ENCODE data around the gene FBXL7.

Gene FBXL7

GRCh38 chr5:15627647-15628046, 127.7 kb downstream of the FBXL7 start:
- H3K36me3 ChIP-seq = no peaks in the 10 kb centered on the region
- no peak overlapping the region for H3K4me3 ChIP-seq (ENCODE audit: low read depth in 1 of 2, low read length in 1 of 2)
- H3K27ac ChIP-seq = no peak overlapping the region
- no peaks in the 10 kb centered on the region for H3K27me3 ChIP-seq
- TF ChIP-seq CTCF (IDR thresholded peaks at IDR 0.05) = no peak
- no peaks in the 10 kb centered on the region for H3K9me3 ChIP-seq
- H3K4me1 ChIP-seq (ENCODE audit: control insufficient read depth in 1 of 2, insufficient read depth in 1 of 2, low read depth in 1 of 2, low read length in 1 of 2) = no peaks in the 10 kb centered on the region

- Histone ChIP-seq H3K36me3 (no peaks in the 10 kb centered on the region), H3K27me3 (no peaks in the 10 kb centered on the region), H3K9me3 (no peaks in the 10 kb centered on the region), H3K4me3 (ENCODE audit: low read depth in 1 of 2, low read length in 1 of 2) (no peak overlapping the region), H3K4me1 (ENCODE audit: control insufficient read depth in 1 of 2, insufficient read depth in 1 of 2, low read depth in 1 of 2, low read length in 1 of 2) (no peaks in the 10 kb centered on the region), H3K27ac (no peak overlapping the region)
- no peak for TF ChIP-seq CTCF (IDR thresholded peaks at IDR 0.05)
Observed at GRCh38 chr5:15630441-15630840, 130.5 kb downstream of the FBXL7 start.

GRCh38 chr5:15634591-15635288, 134.8 kb downstream of the FBXL7 start:
- no peaks in the 10 kb centered on the region for H3K9me3 ChIP-seq
- no peak overlapping the region for H3K27ac ChIP-seq
- no peaks in the 10 kb centered on the region for H3K36me3 ChIP-seq
- no peak overlapping the region for H3K4me3 ChIP-seq (ENCODE audit: low read depth in 1 of 2, low read length in 1 of 2)
- H3K4me1 ChIP-seq (ENCODE audit: control insufficient read depth in 1 of 2, insufficient read depth in 1 of 2, low read depth in 1 of 2, low read length in 1 of 2) = no peaks in the 10 kb centered on the region
- TF ChIP-seq CTCF (IDR thresholded peaks at IDR 0.05) = no peak
- no peaks in the 10 kb centered on the region for H3K27me3 ChIP-seq

- no peaks in the 10 kb centered on the region for H3K4me1 ChIP-seq (ENCODE audit: control insufficient read depth in 1 of 2, insufficient read depth in 1 of 2, low read depth in 1 of 2, low read length in 1 of 2)
Observed at GRCh38 chr5:15635289-15635616, 135.3 kb downstream of the FBXL7 start.

GRCh38 chr5:15637345-15637744, 137.4 kb downstream of the FBXL7 start:
- Histone ChIP-seq H3K27ac (no peak overlapping the region), H3K27me3 (no peaks in the 10 kb centered on the region), H3K4me1 (ENCODE audit: control insufficient read depth in 1 of 2, insufficient read depth in 1 of 2, low read depth in 1 of 2, low read length in 1 of 2) (no peaks in the 10 kb centered on the region), H3K4me3 (ENCODE audit: low read depth in 1 of 2, low read length in 1 of 2) (no peak overlapping the region), H3K9me3 (no peaks in the 10 kb centered on the region), H3K36me3 (no peaks in the 10 kb centered on the region)
- TF ChIP-seq CTCF (IDR thresholded peaks at IDR 0.05) = no peak

More at GRCh38 chr5:15635289-15635616, 135.3 kb downstream of the FBXL7 start:
- no peak overlapping the region for H3K4me3 ChIP-seq (ENCODE audit: low read depth in 1 of 2, low read length in 1 of 2)
- no peaks in the 10 kb centered on the region for H3K9me3 ChIP-seq
- H3K27me3 ChIP-seq = no peaks in the 10 kb centered on the region
- no peaks in the 10 kb centered on the region for H3K36me3 ChIP-seq
- no peak for TF ChIP-seq CTCF (IDR thresholded peaks at IDR 0.05)
- no peak overlapping the region for H3K27ac ChIP-seq

Data from neutrophil (primary cell).